Measurements from ENCODE around the gene ENO3.

Gene ENO3

GRCh38 chr17:4953451-4953961, 2.6 kb downstream of the ENO3 start:
- Histone ChIP-seq H4K20me1 (ENCODE audit: insufficient read depth, low read length, poor library complexity, severe bottlenecking) (no peaks in the 10 kb centered on the region), H3K4me3 (ENCODE audit: low read length, poor library complexity, severe bottlenecking) (no peak overlapping the region), H3K9ac (ENCODE audit: low read depth, low read length, poor library complexity, severe bottlenecking) (no peak overlapping the region), H3K9me2 (replicated peaks; ENCODE audit: low read depth, low read length) (no peaks in the 10 kb centered on the region), H3K79me2 (ENCODE audit: insufficient read depth, low read length) (peaks cover 18% of the 10 kb centered on the region), H3K27me3 (ENCODE audit: insufficient read depth, low read length, poor library complexity, severe bottlenecking) (no peaks in the 10 kb centered on the region), H3K4me1 (ENCODE audit: insufficient read depth, low read length, poor library complexity, severe bottlenecking) (peaks cover 26% of the 10 kb centered on the region), H3K9me3 (ENCODE audit: insufficient read depth, low read depth, low read length) (no peaks in the 10 kb centered on the region), H2AFZ (ENCODE audit: low read length) (no peak overlapping the region), H3K4me2 (ENCODE audit: low read depth, low read length, poor library complexity, severe bottlenecking) (no peak overlapping the region), H3K36me3 (ENCODE audit: insufficient read depth, low read length) (no peaks in the 10 kb centered on the region), H3F3A (ENCODE audit: low read depth) (peaks cover 12% of the 10 kb centered on the region)
- TF ChIP-seq EZH2phosphoT487 (IDR thresholded peaks at IDR 0.05; ENCODE audit: borderline replicate concordance) (no peak), CTCF (conservative IDR thresholded peaks at IDR 0.05; ENCODE audit: low read length) (no peak)

DNA sequence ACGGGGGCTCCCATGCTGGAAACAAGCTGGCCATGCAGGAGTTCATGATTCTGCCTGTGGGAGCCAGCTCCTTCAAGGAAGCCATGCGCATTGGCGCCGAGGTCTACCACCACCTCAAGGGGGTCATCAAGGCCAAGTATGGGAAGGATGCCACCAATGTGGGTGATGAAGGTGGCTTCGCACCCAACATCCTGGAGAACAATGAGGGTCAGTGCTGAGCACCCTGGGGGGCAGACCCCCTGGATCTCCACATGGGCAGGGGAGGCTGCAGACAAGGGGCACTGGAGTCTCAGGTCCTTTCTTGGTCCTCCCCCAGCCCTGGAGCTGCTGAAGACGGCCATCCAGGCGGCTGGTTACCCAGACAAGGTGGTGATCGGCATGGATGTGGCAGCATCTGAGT, 4.2 kb downstream of the ENO3 start:
- Histone ChIP-seq H3K27me3 (ENCODE audit: insufficient read depth, low read length, poor library complexity, severe bottlenecking) (no peaks in the 10 kb centered on the region), H3K4me3 (ENCODE audit: low read length, poor library complexity, severe bottlenecking) (no peak overlapping the region), H3F3A (ENCODE audit: low read depth) (0 out of 2 replicates have a peak, but pooled peaks cover 3% of the 10 kb centered on the region), H3K4me1 (ENCODE audit: insufficient read depth, low read length, poor library complexity, severe bottlenecking) (peaks cover 30% of the 10 kb centered on the region), H3K36me3 (ENCODE audit: insufficient read depth, low read length) (no peaks in the 10 kb centered on the region; the same call in 1 of the 2 replicates), H3K9me3 (ENCODE audit: insufficient read depth, low read depth, low read length) (no peaks in the 10 kb centered on the region), H3K9me2 (replicated peaks; ENCODE audit: low read depth, low read length) (no peaks in the 10 kb centered on the region), H4K20me1 (ENCODE audit: insufficient read depth, low read length, poor library complexity, severe bottlenecking) (no peaks in the 10 kb centered on the region), H3K4me2 (ENCODE audit: low read depth, low read length, poor library complexity, severe bottlenecking) (no peak overlapping the region), H2AFZ (ENCODE audit: low read length) (no peak overlapping the region), H3K79me2 (ENCODE audit: insufficient read depth, low read length) (peaks cover 18% of the 10 kb centered on the region), H3K9ac (ENCODE audit: low read depth, low read length, poor library complexity, severe bottlenecking) (no peak overlapping the region)
- TF ChIP-seq EZH2phosphoT487 (IDR thresholded peaks at IDR 0.05; ENCODE audit: borderline replicate concordance) (no peak), CTCF (conservative IDR thresholded peaks at IDR 0.05; ENCODE audit: low read length) (no peak)

DNA sequence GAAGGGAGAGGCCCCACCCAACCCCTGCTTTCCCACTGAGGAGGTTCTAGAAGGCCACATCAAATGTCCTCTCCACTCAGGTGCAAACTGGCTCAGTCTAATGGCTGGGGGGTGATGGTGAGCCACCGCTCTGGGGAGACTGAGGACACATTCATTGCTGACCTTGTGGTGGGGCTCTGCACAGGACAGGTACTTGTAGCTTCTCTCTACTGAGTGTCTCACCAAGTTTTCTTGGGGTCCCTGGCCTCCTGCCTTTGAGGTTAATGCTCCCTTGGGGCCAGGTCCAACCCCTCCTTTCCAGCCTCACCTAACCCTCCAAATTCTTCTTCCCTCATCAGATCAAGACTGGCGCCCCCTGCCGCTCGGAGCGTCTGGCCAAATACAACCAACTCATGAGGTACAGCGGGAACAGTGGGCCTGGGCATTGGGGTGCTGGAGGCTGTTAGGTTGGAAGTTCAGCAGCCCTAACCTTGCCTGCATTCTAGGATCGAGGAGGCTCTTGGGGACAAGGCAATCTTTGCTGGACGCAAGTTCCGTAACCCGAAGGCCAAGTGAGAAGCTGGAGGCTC, 5.7 kb downstream of the ENO3 start:
- H2AFZ ChIP-seq (ENCODE audit: low read length): no peak overlapping the region
- peaks cover 3% of the 10 kb centered on the region for H3K79me2 ChIP-seq (ENCODE audit: insufficient read depth, low read length)
- H3K36me3 ChIP-seq (ENCODE audit: insufficient read depth, low read length): no peaks in the 10 kb centered on the region; the same call in 1 of the 2 replicates
- H3K4me1 ChIP-seq (ENCODE audit: insufficient read depth, low read length, poor library complexity, severe bottlenecking): peaks cover 22% of the 10 kb centered on the region
- H4K20me1 ChIP-seq (ENCODE audit: insufficient read depth, low read length, poor library complexity, severe bottlenecking): no peaks in the 10 kb centered on the region
- H3K4me2 ChIP-seq (ENCODE audit: low read depth, low read length, poor library complexity, severe bottlenecking): no peak overlapping the region
- 0 out of 2 replicates have a peak, but pooled peaks cover 3% of the 10 kb centered on the region for H3F3A ChIP-seq (ENCODE audit: low read depth)
- H3K27me3 ChIP-seq (ENCODE audit: insufficient read depth, low read length, poor library complexity, severe bottlenecking): no peaks in the 10 kb centered on the region
- H3K9me3 ChIP-seq (ENCODE audit: insufficient read depth, low read depth, low read length): no peaks in the 10 kb centered on the region
- H3K9me2 ChIP-seq (replicated peaks; ENCODE audit: low read depth, low read length): no peaks in the 10 kb centered on the region
- no peak overlapping the region for H3K9ac ChIP-seq (ENCODE audit: low read depth, low read length, poor library complexity, severe bottlenecking)
- TF ChIP-seq CTCF (conservative IDR thresholded peaks at IDR 0.05; ENCODE audit: low read length) (peak; percentile 66), EZH2phosphoT487 (IDR thresholded peaks at IDR 0.05; ENCODE audit: borderline replicate concordance) (no peak)
- H3K4me3 ChIP-seq (ENCODE audit: low read length, poor library complexity, severe bottlenecking): no peak overlapping the region
